ENCODE measurements around the gene PEAK3. TPM values are rescaled to one million over a fixed set of nuclear protein-coding genes. Genes with fewer than 3 reads are reported as not detected.

Gene PEAK3
- total RNA-seq, 1 donor from 2014 or later, result 0.50 TPM

- H3K9me3 Mint-ChIP-seq (ENCODE audit: low read depth), result no peaks in the 10 kb centered on the region
- H3K27ac Mint-ChIP-seq (ENCODE audit: unreplicated experiment), result peak overlapping the region; percentile 88
- peaks cover 11% of the 10 kb centered on the region for H3K36me3 Mint-ChIP-seq (ENCODE audit: low read depth)
- peaks cover 45% of the 10 kb centered on the region for H3K4me1 Mint-ChIP-seq (ENCODE audit: low read depth)
- H3K4me3 Mint-ChIP-seq (ENCODE audit: unreplicated experiment), result peak overlapping the region; percentile 90
- DNase-seq (ENCODE audit: low spot score), result no peak
- TF ChIP-seq CTCF (IDR thresholded peaks at IDR 0.05), result no peak
- no peaks in the 10 kb centered on the region for H3K27me3 Mint-ChIP-seq (ENCODE audit: low read depth)
Measured at GRCh38 chr19:2270423-2271233, 11.3 kb downstream of the PEAK3 start.

- no peaks in the 10 kb centered on the region for H3K27me3 Mint-ChIP-seq (ENCODE audit: low read depth)
- peaks cover 44% of the 10 kb centered on the region for H3K4me1 Mint-ChIP-seq (ENCODE audit: low read depth)
- peak overlapping the region; percentile 93 for H3K27ac Mint-ChIP-seq (ENCODE audit: unreplicated experiment)
- H3K36me3 Mint-ChIP-seq (ENCODE audit: low read depth), result peaks cover 11% of the 10 kb centered on the region
- peak overlapping the region; percentile 90 for H3K4me3 Mint-ChIP-seq (ENCODE audit: unreplicated experiment)
- TF ChIP-seq CTCF (IDR thresholded peaks at IDR 0.05), result no peak
- H3K9me3 Mint-ChIP-seq (ENCODE audit: low read depth), result no peaks in the 10 kb centered on the region
- DNase-seq (ENCODE audit: low spot score), result no peak
Measured at GRCh38 chr19:2270157-2270422, 11.9 kb downstream of the PEAK3 start.

GRCh38 chr19:2269244-2270156 is 12.5 kb downstream of the PEAK3 start:
- peak overlapping the region; percentile 93 for H3K27ac Mint-ChIP-seq (ENCODE audit: unreplicated experiment)
- H3K27me3 Mint-ChIP-seq (ENCODE audit: low read depth), result no peaks in the 10 kb centered on the region
- TF ChIP-seq CTCF (IDR thresholded peaks at IDR 0.05), result peak; percentile 41
- peaks cover 40% of the 10 kb centered on the region for H3K4me1 Mint-ChIP-seq (ENCODE audit: low read depth)
- H3K9me3 Mint-ChIP-seq (ENCODE audit: low read depth), result no peaks in the 10 kb centered on the region
- H3K36me3 Mint-ChIP-seq (ENCODE audit: low read depth), result peaks cover 11% of the 10 kb centered on the region
- peak; percentile 98 for DNase-seq (ENCODE audit: low spot score)
- H3K4me3 Mint-ChIP-seq (ENCODE audit: unreplicated experiment), result peak overlapping the region; percentile 90

- TF ChIP-seq CTCF (IDR thresholded peaks at IDR 0.05), result no peak
- Mint-ChIP-seq H3K4me1 (ENCODE audit: low read depth) (peaks cover 34% of the 10 kb centered on the region), H3K27ac (ENCODE audit: unreplicated experiment) (no peak overlapping the region), H3K9me3 (ENCODE audit: low read depth) (no peaks in the 10 kb centered on the region), H3K4me3 (ENCODE audit: unreplicated experiment) (peak overlapping the region; percentile 90), H3K36me3 (ENCODE audit: low read depth) (peaks cover 10% of the 10 kb centered on the region), H3K27me3 (ENCODE audit: low read depth) (no peaks in the 10 kb centered on the region)
- DNase-seq (ENCODE audit: low spot score), result no peak
Measured at GRCh38 chr19:2268861-2269243, 13.1 kb downstream of the PEAK3 start.

GRCh38 chr19:2268480-2268830 is 13.5 kb downstream of the PEAK3 start:
- no peak for DNase-seq (ENCODE audit: low spot score)
- no peak overlapping the region for H3K27ac Mint-ChIP-seq (ENCODE audit: unreplicated experiment)

More at GRCh38 chr19:2268480-2268830, 13.5 kb downstream of the PEAK3 start:
- no peaks in the 10 kb centered on the region for H3K9me3 Mint-ChIP-seq (ENCODE audit: low read depth)
- no peak for TF ChIP-seq CTCF (IDR thresholded peaks at IDR 0.05)
- peak overlapping the region; percentile 90 for H3K4me3 Mint-ChIP-seq (ENCODE audit: unreplicated experiment)
- H3K4me1 Mint-ChIP-seq (ENCODE audit: low read depth), result peaks cover 30% of the 10 kb centered on the region
- H3K36me3 Mint-ChIP-seq (ENCODE audit: low read depth), result peaks cover 8% of the 10 kb centered on the region
- no peaks in the 10 kb centered on the region for H3K27me3 Mint-ChIP-seq (ENCODE audit: low read depth)
